Measurements from ENCODE around the gene MCC.

GRCh38 chr5:113394658-113395057, 93.6 kb downstream of the MCC start:
- TF ChIP-seq CTCF (IDR thresholded peaks at IDR 0.05) (no peak), POLR2A (IDR thresholded peaks at IDR 0.05) (no peak), POLR2AphosphoS5 (IDR thresholded peaks at IDR 0.05; ENCODE audit: insufficient read depth in 1 of 2, low read depth in 1 of 2) (no peak)
